Fibroblast of the aortic adventitia (primary cell): ENCODE measurements around the gene C1QTNF12. TPM values are rescaled to one million over a fixed set of nuclear protein-coding genes. Genes with fewer than 3 reads are reported as not detected.

Experiments used
- DNase-seq: peaks from one replicate; pipeline ENCODE4 v3.0.0-alpha.2; 2010; ENCODE audit warnings: low read depth
- H3K4me3 ChIP-seq: 2 replicates; pipeline ENCODE4 v1.5.1; 2011; ENCODE audit warnings: low read depth, mild to moderate bottlenecking, control low read depth, low read length, moderate library complexity
- CTCF ChIP-seq: IDR thresholded peaks from 2 replicates; pipeline ENCODE4 v1.5.1; 2011; ENCODE audit warnings: mild to moderate bottlenecking, low read length, control low read depth, inconsistent platforms; ENCODE audit not compliant: insufficient read depth
- total RNA-seq: library from RNA; depleted of rRNA; stranded (reverse); fragments of >200 nt; gene quantifications from 2 replicates; pipeline ENCODE4 v1.2.3, GENCODE V29; 2012; ENCODE audit warnings: low replicate concordance

The C1QTNF12 gene
- total RNA-seq, 1 donor, result 1.4 TPM

DNA sequence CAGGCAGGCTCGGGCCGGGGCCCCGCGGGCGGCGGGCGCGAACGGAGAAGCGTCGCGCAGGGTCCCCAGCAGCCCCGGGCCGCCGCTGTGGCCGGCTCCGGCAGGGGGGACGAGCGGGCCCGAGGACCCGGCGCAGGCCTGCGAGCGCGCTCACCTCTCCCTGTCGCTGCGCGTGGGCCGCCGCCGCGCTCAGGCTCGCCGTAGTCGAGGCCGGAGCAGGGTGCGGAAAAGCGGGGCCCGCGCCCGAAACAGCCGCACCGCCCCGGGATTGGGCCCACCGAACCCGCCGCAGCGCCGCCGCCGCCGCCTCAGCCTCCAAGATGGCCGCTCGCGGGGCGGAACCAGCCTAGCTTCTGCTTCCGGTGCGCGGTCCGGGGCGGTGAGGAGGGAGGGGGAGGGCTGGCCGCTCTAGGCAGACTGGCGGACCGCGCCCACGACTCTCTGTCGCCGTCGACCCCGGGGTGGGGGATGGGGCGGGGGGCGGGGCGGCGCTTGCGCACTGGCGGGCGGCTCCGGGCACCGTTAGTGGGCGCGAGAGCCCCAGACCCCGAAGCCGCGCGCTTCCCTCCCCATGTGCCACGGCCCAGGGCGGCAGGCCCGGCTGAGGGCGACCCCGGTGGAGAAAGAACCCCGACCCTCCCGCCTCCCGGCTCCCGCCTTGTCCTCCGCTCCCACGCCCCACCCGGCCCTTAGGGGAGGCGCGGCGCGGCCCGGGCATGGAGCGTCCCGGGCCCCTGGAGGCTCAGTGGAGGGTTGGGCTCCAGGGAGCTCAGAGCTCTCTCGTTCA lies 27.2 kb upstream of the C1QTNF12 start, which contains the start of gene UBE2J2:
TSS of gene UBE2J2 (minus strand) at position 343 of the 787 bp plus-strand sequence. CDS start 5,862 bp downstream, outside the sequence.
- no peak for TF ChIP-seq CTCF
- peak within 1 kb of the TSS; percentile 87 for H3K4me3 ChIP-seq
- peak; percentile 90 for DNase-seq

DNA sequence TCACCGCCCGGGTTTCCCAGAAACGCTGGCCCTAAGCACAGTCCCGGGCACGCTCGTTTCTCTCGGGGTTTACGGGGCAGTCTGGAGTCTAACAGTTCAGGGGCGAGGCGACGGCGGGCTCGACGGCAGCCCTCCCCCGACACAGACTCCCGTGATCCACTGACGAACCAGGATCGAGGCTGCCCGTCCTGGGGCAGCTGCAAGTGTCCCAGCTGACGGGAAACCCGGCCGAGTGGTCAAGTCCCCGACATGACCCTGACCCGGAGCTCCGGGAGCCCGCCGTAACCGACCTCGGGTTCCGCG lies 26.6 kb upstream of the C1QTNF12 start:
- no peak for DNase-seq
- TF ChIP-seq CTCF, result no peak
- H3K4me3 ChIP-seq, result peak overlapping the region; percentile 87

DNA sequence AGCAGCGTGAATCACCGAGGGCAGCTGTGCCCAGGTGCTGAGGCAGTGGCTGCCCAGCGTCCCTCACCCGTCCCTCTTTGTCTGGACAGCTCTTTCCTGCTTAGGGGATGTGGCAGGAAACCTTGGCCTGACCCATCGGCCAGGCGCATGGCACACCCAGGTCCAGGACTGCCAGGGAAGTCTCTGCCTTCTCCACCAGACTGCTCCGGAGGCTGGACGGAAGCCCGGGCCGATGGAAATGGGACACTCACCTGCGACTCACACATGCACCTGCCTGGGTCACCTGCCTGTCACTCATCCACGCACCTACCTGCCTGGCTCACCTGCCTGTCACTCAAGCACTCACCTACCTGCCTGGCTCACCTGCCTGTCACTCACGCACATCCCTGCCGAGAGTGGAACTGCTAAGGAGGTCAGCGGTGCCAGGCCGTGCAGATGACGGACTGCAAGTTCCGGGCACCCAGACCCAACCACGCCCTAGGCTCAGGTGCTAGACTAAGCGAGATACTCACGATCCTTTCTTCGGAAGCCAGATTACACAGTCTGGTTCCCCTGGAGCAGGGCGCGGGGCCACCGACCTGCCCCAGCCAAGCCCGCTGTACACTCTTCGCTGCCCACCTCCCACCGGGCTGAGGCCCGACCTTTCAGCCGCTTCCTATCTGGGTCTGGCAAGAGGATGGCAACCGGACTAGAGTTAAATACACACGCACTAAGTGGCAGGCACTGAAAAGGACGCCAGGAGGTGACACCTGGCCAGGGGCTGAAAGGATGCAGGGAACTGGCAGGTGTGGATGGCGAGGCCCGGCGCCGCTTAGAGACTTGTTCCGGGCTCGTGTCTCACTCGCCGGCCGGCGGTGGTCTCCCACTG lies 26.1 kb upstream of the C1QTNF12 start:
- TF ChIP-seq CTCF, result no peak
- peak overlapping the region; percentile 87 for H3K4me3 ChIP-seq
- no peak for DNase-seq

DNA sequence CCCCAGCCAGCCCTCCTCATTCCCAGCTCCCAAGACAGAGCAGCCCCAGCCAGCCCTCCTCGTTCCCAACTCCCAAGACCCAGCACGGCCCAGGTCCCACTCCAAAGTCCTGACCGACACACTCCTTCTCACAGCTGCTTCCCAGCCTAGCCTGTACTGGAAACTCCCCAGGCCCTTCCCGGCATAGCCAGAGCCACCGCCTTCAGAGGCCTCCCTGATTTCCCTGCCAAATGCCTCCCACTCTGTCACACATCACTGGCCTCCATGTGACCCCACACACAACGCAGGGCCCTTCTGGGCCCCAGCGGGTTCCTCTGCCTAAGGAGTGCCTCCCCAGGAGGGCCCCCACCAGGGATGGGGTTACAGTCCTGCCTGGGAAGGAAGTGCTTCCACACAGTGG lies 24.3 kb upstream of the C1QTNF12 start:
- TF ChIP-seq CTCF, result no peak
- peak; percentile 75 for DNase-seq

GRCh38 chr1:1268284-1268682 lies 21.8 kb upstream of the C1QTNF12 start:
- TF ChIP-seq CTCF, result no peak
- no peak overlapping the region for H3K4me3 ChIP-seq
- DNase-seq, result no peak

More for the DNA sequence above, 24.3 kb upstream of the C1QTNF12 start:
- peak overlapping the region; percentile 52 for H3K4me3 ChIP-seq

DNA sequence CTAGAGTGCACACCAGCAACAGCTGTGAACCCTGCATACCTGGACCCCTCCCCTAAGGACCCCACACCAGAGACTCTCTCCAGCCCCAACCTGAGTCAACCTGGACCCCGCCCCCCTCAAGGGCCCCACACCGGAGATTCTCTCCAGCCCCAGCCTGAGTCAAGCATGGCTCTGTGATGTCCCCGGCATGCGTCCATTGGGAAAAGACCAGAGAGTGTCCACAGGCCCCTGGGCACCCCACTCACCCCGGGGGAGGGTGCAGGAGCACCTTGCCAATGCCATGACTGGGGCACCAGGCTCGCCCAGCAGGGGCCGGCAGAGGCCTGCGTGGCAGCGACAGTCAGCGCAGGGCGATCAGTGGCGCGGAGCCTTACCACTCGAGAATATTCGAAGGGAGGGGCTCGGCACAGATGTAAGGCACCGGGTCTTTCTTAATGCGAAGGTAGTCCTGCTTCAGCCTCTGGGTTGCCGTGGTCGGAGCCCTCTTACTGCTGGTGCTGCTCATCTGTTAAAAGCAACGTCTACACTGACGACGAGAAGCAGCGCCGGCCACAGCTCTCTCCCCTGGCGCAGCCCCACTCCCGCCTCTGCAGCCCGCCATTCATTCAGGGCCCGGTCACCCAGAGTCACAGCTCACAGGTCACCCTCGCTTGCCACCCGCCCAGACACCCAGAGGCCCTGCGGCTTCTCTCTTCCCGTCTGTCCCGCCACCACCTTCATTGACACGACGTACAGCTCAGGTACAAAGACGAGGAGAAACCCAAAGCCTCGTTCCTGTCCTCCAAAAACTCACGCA lies 21.2 kb upstream of the C1QTNF12 start:
- DNase-seq, result no peak
- no peak overlapping the region for H3K4me3 ChIP-seq
- no peak for TF ChIP-seq CTCF
